HG02852 (cell line): ENCODE data around the gene IL1RL1.

Source experiments
- ATAC-seq: cut with Tn5 transposase; IDR thresholded peaks from one replicate; pipeline ENCODE4 v1.9.1; 2021; ENCODE audit warnings: mild to moderate bottlenecking, moderate library complexity; ENCODE audit not compliant: unreplicated experiment

Gene IL1RL1

DNA sequence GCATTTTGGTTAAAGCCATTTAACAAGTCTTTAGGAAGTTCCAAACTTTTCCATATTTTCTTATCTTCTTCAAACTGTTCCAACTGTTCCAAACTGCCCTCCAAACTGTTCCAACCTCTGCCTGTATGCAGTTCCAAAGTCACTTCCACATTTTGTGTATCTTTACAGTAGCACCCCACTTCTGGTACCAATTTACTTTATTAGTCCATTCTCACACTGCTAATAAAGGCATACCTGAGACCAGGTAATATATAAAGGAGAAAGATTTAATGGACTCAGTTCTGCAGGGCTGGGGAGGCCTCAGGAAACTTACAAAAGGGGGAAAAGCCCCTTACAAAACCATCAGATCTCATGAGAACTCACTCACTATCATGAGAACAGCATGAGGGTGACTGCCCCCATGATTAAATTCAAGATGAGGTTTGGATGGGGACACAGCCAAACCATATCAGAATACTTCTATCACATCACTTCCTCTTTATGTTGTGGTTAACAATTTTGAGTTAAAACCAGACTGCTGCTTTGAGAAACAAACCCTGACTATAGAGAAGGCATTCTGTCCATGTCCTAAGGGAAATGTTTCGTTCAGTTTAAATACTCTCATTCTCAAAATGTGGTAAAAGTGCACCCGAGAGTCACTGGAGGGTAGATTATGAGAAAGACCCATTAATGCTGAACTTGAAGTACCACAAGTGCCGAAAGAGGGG, 55.2 kb downstream of the IL1RL1 start:
- ATAC-seq, result peak; percentile 73

DNA sequence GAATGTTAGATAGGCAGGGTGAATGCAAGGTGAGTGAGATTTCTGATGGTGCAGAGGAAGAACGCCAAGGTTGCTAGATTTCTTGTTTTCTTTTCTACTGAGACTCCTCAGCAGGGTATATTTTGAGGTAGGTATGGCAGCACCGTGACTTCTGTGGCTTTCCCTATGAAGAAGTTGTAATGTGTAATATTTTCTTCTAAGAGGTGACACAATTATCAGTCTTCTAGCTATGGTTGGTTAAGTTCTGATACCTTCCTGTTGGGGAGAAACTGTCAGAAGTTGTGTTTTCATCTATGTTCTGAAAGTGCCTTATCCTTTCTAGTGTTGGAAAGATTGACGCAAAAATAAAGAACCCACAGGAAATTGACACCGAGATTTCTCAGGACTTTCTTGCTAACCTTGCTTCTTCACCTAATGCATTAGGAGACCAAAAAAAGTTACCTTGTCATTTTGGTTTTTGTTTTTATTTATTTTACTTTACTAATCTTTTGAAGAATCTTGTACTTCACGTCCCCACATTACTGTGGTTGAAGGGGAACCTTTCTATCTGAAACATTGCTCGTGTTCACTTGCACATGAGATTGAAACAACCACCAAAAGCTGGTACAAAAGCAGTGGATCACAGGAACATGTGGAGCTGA, 56.1 kb downstream of the IL1RL1 start:
- peak; percentile 58 for ATAC-seq

DNA sequence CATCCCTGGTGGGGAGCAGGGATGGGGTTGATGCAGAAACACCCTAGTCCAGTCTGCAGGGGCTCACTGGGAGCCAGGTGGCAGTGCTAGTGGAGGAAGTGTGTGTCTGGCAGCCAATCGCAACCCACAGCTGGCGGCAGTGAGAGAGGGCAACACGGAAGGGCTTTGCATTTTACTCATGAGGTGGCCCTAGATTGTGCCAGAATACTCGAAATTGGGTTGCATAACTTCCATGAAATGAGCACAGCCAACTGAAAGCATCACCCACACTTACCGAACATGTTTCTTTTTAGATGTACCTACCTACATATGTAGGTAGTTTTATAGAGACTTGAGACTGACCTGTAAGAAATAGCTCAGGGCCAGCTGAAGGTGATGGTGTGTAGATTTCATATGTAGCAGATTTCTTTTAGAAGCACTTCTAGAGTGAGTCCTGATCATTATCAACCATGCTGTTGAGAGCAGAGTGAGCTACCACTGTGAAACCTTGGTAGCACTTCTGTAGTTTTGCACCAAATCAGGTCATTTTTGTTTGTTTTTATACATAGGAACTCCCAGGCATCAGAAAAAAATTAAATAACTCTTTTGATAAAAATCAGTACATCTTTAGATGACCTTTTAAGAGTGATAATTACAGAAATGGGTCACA, 57.2 kb downstream of the IL1RL1 start:
- no peak for ATAC-seq

DNA sequence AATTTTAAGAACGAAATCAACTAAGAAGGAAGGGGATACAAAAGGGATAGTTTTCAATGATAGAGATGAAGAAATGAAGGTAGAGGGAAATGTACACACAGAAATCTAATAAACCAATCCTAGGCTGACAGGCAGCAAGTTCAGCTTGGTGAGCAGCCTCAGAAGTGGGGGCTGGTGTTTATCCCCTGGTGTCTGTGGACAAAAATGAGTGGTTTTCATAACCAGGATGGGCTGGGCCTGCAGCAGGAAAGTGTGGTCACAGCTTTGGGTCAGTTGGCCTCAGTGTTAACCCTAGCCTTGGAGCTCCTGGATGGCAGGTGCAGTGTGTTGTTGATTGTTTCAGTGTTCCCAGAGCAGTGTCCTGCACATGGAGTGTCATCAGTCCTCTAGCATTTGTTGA, 58.5 kb downstream of the IL1RL1 start:
- ATAC-seq, result no peak

DNA sequence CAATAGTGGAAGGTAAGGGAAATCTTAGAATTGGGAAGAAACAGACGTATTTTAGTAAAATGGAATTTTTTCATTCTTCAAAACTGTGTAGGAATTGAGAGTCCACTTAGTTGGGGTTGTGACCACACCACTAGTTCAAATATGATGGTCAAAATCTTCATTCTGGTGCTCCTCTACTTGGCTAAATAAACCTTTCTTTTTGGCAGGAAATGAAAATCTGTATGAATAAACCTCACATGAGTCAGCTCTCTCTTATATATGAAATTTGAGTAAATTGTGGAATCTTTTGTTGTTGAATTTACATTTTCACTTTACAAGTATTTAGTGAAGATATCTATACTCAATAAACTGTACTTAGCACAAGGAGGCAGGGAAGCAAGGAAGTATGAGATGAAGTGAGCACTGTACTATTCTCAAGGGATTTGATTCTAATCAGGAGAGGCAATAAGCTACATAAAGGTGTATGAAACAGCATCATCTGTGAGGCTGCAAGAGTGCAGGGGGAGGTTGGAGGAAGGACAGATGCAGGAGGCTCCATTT, 64.8 kb downstream of the IL1RL1 start:
- no peak for ATAC-seq

DNA sequence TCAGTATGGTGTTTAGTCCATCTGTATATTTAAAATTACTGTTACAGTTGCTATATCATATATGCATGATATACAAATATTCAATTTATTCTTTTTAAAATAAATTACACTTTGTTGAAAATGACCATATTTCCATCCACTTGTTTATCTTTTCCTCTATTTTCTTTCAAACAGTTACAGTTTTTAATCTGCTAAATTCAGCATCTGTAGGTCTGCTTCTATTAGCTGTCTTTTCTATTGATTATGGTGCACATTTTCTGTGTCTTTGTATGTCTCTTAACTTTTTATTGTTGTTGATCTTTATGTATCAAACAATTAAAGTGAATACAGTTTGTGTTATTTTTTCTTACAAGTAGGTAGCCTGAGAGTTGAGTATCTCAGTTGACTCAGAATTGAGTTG, 72.4 kb downstream of the IL1RL1 start:
- no peak for ATAC-seq

DNA sequence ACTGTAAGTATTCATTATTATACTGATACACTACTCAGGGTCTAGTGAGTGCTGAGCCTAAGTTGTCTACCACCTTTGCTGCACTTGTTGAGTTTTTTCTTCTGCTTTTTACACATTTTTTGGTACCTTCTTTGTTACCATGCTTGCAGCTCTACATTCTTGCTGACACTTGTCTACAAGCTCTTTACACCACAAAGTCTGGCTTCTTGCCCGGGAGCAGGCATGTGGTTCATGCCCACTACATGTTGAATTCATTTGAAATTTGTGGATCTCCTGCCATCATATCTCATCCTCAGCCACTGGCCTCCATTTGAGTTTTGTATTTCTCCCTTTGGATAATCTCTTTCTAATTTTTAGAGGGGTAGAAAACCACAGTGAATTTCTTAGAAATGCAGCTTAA, 74.2 kb downstream of the IL1RL1 start:
- ATAC-seq, result no peak

DNA sequence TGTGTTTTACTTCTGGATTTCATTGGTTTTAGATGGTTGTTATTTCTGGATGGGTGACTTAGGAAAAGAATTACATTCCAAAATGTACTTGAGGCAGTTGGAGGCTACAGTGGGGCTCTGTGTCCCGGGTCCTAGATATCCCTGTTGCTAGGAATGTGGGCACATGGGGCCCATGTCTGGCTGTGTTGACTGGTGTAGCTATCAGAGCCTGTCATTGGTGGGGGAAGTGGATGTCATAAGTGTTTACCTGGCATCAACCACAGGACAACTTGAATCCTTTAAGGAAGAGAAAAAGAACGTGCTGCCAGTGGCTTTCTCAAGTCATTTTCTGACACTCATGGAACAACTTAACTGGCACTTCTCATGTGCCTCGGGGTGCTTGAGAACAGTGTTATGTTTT, 74.6 kb downstream of the IL1RL1 start:
- no peak for ATAC-seq

DNA sequence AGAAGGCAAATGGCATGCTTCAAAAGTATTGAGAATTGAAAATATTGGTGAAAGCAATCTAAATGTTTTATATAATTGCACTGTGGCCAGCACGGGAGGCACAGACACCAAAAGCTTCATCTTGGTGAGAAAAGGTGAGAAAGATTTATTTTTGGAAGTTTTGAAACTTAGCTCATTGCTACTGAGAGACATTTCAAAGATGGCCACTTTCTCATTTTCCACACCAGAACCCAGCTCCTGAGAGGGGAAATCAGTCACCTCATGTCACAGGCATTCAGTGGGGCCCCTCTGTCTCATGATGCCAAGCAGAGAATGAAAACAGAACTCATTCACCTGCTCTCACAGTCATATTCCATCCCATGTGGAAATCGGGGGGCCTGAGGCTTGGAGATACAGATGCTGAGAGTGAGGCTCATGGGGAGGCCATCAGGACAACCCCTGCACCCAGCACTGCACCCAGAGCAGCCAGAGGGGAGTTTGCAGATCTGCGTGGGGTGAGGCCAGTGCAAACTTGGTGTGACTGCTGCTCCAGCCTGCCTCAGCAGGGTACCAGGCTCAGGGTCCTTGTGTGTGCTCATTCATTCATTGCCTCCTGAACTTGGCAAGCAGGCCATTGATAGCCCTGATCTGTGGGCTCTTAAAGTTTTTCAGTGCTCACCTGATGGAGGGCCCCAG, 75.6 kb downstream of the IL1RL1 start:
- ATAC-seq, result no peak

DNA sequence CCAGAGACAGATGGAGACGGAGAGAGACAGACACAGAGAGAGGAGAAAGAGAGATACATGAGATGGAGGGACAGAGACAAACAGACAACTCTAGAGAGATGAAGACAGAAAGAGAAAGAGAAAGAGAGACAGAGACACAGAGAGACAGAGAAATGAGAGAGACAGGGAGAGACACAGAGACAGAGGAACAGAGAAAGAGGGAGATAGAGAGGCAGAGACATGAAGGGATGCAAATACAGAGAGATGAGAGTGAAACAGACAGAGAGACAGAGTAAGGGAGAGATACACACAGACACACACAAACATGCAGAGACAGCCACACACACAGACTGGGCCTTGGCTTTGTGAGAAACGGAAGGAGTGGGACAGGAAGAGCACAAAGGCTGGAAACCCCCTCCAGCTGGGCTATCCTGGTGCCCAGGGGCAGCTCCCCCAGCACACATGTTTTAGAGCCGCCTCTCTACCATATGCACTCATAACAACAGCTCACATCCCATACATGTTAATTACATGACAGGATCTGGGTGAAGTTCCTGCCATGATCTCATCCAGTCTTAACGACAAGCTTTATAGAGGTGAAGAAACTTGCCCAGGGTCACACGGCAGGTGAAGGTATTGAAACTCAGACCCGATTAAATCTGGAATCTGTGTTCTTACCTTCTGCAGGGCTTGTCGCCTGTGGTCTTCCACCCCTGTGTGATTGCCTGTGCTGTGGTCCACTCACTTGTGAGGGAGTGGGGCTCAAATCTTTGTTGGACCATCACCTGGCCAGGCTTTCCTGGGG, 76.6 kb downstream of the IL1RL1 start:
- ATAC-seq, result peak; percentile 61

DNA sequence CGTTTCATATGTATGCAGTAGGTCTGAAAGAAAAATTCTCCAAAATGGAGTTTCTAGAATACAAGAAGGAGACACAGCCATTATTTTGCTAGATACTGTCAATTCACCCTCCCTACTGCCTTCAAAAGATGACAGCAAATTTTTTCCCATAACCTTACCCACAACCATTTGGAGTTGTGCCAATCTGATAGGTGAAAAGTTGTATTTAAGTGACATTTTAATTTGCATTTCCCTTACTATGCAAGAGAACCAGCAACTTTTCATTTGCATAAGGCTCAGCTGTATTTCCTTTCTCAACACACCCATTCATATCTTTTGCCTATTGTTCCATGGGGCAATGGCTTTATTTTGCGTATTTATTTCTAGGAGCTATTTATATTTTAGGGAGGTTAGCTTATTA, 80.2 kb downstream of the IL1RL1 start:
- ATAC-seq, result no peak

DNA sequence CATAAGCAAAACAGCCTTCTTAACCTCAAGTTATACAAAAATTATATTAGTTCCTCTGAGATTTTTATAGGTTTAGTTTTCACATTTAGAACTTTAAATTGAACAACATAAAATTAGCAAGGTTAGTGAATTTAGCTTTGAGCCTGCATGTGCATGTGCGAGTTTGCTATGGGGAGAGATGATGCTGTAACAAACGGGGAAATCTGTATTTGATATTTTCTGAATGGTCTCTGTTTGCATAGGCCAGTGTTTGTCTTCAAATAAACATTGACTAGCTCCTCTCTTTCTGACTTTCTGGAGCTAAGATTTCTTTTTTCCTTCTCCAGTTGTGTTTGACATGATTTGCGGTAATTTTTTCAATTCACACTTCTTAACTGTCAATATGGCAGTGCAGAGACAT, 80.7 kb downstream of the IL1RL1 start:
- ATAC-seq, result no peak

DNA sequence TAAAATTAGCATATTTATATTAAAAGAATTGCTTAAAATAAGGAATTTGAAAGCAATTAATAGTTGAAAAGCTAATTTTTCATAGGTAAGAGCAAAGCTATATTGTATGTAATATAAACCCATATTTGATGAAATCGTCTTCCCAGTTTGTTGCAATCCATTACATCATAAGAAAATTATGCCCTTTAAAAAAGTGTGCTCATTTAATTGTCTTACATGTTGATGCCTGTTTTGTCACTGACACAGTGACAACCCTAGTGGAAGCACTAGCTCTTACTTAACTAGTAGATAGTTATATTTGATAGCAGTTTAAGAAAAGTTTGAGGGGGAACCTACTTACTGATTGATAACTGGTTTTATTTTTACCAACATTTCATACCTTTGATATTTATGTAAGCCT, 81.6 kb downstream of the IL1RL1 start:
- ATAC-seq, result no peak

DNA sequence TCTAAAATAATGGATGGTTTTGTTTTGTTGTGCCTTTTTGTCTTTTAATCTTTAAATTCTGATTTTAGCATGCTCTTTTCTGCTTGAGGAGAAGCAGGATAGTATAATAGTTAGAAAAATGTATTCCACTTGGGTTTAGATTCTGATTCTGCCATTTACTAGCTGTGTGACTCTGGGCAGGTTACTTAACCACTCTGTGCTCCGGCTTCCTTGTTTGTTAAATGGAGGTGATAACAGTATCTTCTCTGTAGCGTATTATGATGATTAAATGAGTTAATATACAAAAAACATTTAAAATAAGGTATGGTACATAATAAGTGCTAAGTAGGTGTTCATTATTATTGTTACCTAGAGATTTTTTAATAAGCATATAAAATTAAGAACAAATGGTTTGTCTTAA, 84.6 kb downstream of the IL1RL1 start:
- ATAC-seq, result no peak

DNA sequence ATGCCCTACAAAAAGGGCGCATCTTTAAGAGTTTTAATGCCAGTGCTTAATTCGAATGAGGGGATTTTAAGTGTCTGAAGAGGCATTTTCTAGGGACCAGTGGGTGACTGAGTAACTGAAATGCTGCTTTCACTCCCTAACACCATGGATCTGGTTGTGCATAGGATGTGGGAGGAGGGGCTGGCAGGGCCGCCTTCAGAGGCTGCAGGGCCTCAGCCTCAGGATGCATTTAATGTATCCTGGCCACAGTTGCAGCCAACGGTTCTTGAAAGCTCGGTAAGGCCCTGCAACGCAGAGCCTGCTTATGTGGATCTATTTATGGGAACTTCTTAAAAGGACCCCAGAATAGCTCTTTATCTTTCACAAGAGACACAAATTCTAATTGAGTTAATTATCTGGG, 85.8 kb downstream of the IL1RL1 start:
- ATAC-seq, result no peak

DNA sequence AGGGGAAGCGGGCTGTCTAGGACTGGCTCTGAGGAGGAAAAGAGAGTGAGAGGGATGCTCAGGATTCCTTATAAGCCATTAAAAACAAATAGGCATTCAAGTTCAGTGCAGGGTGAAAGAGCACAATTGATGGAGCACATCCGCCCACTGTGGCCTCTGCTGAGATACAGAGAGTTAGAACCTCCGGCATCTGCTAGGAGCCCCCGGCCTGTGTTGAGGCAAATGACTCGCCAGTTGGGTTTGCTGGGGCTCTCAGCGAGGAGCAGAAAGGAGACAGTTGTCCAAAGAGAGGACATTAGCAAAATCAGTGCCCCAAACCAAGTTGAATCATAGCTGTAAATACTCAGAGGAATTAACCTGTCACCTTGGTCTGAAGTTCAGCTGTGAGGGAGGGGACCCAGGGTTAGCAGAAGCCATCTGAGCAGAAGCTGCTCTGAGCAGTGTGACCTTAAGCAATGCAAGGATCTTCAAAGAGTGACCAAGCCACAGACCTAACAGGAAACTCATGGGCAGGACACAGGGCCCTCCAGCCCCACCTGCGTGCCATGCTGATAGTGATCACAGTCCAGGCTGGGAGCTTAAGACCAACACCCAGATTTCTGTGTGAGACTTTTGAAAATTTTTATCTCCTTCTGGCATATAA, 88.3 kb downstream of the IL1RL1 start:
- no peak for ATAC-seq

DNA sequence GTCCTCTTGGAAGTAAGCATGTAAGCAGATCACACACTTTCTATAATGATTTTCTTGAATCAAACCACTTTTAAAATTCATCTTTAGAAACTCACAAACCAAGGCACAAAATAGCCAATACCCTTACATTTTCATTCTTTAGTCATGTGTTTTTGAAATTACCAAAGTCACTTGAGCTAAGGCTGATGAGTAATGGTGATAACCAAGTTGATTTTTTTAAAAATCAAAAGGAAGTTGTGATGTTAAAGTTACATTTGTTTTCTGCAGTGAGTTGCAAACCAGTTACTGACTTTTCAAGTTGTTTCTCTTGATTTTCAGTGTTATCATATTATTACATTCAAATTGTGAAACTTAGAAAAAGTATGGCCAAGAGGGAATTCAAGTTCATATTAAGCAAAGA, 90.1 kb downstream of the IL1RL1 start:
- no peak for ATAC-seq
